Stomach (tissue), 9 donors: ENCODE results near the gene NUBP1. TPM values are rescaled to one million over a fixed set of nuclear protein-coding genes. Genes with fewer than 3 reads are reported as not detected.
A peak's percentile ranks its signal among the peaks of the same experiment; 100 is the strongest.
"Not testable (repeated sequence)": the region's sequence is repeated elsewhere in the genome, so short reads cannot be mapped to it uniquely, and the experiment has no call there.

Experiments used
- DNase-seq, 2 donors: peaks; one replicate each; pipeline versions ENCODE4 v3.0.0 to v3.0.0-alpha.2; 2013 to 2019
- H3K27ac ChIP-seq, 5 donors: fragments of 200-600 bp in 4 of 5; sonication (generic) in 4 of 5; one replicate each; pipeline ENCODE4 v1.5.1; 2013 to 2019; ENCODE audit warnings: mild to moderate bottlenecking in 1 of 5, moderate library complexity in 1 of 5
- H3K27me3 ChIP-seq, 3 donors: fragments of 200-600 bp; sonication (generic); one replicate each; pipeline ENCODE4 v1.5.1; 2017 to 2019; ENCODE audit warnings: mixed run types in 1 of 3
- H3K36me3 ChIP-seq, 4 donors: fragments of 200-600 bp; sonication (generic); 1 replicate in 3 of 4; 2 replicates in 1 of 4; pipeline ENCODE4 v1.5.1; 2016 to 2019
- H3K4me1 ChIP-seq, 4 donors: fragments of 200-600 bp; sonication (generic); one replicate each; pipeline ENCODE4 v1.5.1; 2016 to 2019
- H3K4me3 ChIP-seq, 4 donors: fragments of 200-600 bp; sonication (generic) in 3 of 4; one replicate each; pipeline ENCODE4 v1.5.1; 2016 to 2019; ENCODE audit warnings: mild to moderate bottlenecking in 1 of 4
- H3K9me3 ChIP-seq, 4 donors: fragments of 200-600 bp; sonication (generic); one replicate each; pipeline ENCODE4 v1.5.1; 2016 to 2019
- EP300 ChIP-seq: sonication (generic); formaldehyde crosslinking; IDR thresholded peaks from one replicate; pipeline ENCODE4 v1.6.1; 2017; ENCODE audit warnings: antibody characterized with exemption
- POLR2A ChIP-seq, 4 donors: fragments of 450-650 bp; IDR thresholded peaks; one replicate each; pipeline ENCODE4 v1.6.1; 2016; ENCODE audit warnings: antibody characterized with exemption in 4 of 4, control low read depth in 2 of 4, mild to moderate bottlenecking in 1 of 4, moderate library complexity in 1 of 4
- POLR2AphosphoS5 ChIP-seq, 3 donors: sonication (generic); formaldehyde crosslinking; IDR thresholded peaks; one replicate each; pipeline ENCODE4 v1.6.1; 2016; ENCODE audit warnings: antibody characterized with exemption in 3 of 3
- WGBS, 5 donors: extraction: QIAGEN DNeasy Blood & Tissue Kit in 3 of 5; methylation state at CpG; one replicate each; pipeline versions ENCODE4 v1.1.5 to v1.1.7; 2013 to 2018; 5-methylcytosine and 5-hydroxymethylcytosine counted together
- intact Hi-C: fragments of 100-400 bp; cut with DNase I; formaldehyde crosslinking; loops from one replicate; pipeline ENCODE4 v1.15.1; 2023; ENCODE audit warnings: low total_unique reads
- polyA plus RNA-seq, 3 donors: library from polyadenylated mRNA; stranded (reverse); fragments of 200-250 nt; gene quantifications; one replicate each; pipeline ENCODE4 v1.2.3, GENCODE V29; 2013
- total RNA-seq, 5 donors: library from RNA; depleted of rRNA; stranded (reverse); fragments of >200 nt; gene quantifications; one replicate each; pipeline versions ENCODE4 v1.1.0 to v1.2.3, GENCODE V29; 2014 to 2016
- TF ChIP-seq, protein P1 (sequence below), 7 experiments: fragments of 450-650 bp in 4 of 7; fragments of 200-600 bp in 3 of 7; sonication (generic) in 3 of 7; IDR thresholded peaks; one replicate each; pipeline ENCODE4 v1.5.1; 2016 to 2019; ENCODE audit warnings: antibody characterized with exemption in 7 of 7, control low read depth in 2 of 7, mild to moderate bottlenecking in 1 of 7
- donor health status: healthy with polysubstance abuse.
- donor health status: Bipolar disorder and iron deficiency.
- donor health status: healthy.

NUBP1 gene
- total and polyA plus RNA-seq, 8 donors = 2.2 to 239 (median 39.0) TPM

DNA sequence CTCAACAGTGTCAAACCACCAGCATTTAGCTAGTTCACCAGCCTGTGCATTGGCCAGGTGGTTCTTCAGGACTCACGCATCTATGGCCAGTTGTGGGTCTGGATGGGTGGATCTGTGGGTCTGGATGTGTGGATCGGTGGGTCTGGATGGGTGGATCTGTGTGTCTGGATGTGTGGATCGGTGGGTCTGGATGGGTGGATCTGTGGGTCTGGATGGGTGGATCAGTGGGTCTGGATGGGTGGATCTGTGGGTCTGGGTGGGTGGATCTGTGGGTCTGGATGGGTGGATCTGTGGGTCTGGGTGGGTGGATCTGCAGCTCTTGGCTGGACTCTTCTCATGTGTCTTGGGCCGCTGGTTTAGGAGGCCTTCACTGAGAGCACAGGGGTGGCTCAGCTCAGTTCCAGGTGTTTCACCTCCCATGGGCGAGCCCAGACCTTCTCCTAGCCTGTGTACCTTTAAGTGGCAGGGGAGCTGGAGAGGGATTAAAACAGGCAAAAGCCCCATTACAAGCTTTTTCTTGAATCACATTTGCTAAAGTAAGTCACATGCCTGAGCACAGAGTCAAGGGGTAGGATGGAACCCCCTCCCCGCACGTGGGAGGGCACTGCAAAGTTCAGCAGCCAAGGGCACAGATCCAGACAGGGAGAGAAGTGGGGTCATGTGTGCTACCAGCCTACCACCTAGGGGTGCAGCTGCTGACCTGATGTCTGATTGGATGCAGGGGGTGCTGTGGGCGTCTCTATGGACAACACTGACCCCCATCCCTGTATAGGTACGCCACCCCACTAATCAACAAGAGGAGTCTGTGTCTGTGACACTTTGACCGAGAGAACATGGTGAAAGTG lies 3.4 kb upstream of the NUBP1 start:
- no peaks in the 10 kb centered on the region for H3K9me3 ChIP-seq
- DNase-seq = peak in 1 of 2 donors; percentile 24
- H3K27me3 ChIP-seq = no peaks in the 10 kb centered on the region
- H3K27ac ChIP-seq = no peak overlapping the region
- 89 to 90% (median 89%) methylated on average over 10 of the region's 10 CpGs for whole genome bisulfite sequencing, 5 donors
- intact Hi-C loops = no loop called here
- peaks cover 18 to 51% (median 40%) of the 10 kb centered on the region in 4 donors for H3K4me1 ChIP-seq
- no peak overlapping the region for H3K4me3 ChIP-seq
- no peaks in the 10 kb centered on the region for H3K36me3 ChIP-seq
- no peak for TF ChIP-seq EP300
- no peak for TF ChIP-seq POLR2A (IDR thresholded peaks at IDR 0.05)
- no peak for TF ChIP-seq POLR2AphosphoS5 (IDR thresholded peaks at IDR 0.05)
- TF ChIP-seq, protein P1, sequence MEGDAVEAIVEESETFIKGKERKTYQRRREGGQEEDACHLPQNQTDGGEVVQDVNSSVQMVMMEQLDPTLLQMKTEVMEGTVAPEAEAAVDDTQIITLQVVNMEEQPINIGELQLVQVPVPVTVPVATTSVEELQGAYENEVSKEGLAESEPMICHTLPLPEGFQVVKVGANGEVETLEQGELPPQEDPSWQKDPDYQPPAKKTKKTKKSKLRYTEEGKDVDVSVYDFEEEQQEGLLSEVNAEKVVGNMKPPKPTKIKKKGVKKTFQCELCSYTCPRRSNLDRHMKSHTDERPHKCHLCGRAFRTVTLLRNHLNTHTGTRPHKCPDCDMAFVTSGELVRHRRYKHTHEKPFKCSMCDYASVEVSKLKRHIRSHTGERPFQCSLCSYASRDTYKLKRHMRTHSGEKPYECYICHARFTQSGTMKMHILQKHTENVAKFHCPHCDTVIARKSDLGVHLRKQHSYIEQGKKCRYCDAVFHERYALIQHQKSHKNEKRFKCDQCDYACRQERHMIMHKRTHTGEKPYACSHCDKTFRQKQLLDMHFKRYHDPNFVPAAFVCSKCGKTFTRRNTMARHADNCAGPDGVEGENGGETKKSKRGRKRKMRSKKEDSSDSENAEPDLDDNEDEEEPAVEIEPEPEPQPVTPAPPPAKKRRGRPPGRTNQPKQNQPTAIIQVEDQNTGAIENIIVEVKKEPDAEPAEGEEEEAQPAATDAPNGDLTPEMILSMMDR (IDR thresholded peaks at IDR 0.05) = no peak

DNA sequence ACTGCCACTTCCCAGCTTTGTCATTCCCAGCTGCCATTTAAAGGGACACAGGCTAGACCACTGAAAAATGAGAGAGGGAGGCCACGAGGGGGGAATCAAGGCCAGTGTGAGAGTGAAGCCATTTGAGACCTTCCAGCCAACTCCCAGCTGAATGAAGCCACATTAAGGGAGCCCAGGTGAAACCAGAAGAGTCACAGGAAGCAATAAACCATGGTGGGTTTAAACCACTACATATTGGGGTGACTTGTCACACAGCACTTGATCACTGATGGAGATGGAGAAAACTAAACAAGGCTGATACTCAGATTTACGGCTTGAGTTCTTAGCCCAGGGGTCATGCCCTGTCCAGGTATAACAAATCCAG lies 2.8 kb upstream of the NUBP1 start:
- no peaks in the 10 kb centered on the region for H3K9me3 ChIP-seq
- peak in 1 of 2 donors; percentile 2 for DNase-seq
- no peaks in the 10 kb centered on the region for H3K36me3 ChIP-seq
- H3K4me1 ChIP-seq = peaks cover 18 to 57% (median 43%) of the 10 kb centered on the region in 4 donors
- TF ChIP-seq, protein P1 (IDR thresholded peaks at IDR 0.05) = no peak
- TF ChIP-seq POLR2A (IDR thresholded peaks at IDR 0.05) = no peak
- TF ChIP-seq POLR2AphosphoS5 (IDR thresholded peaks at IDR 0.05) = no peak
- TF ChIP-seq EP300 = no peak
- intact Hi-C loops = no loop called here
- no peak overlapping the region for H3K4me3 ChIP-seq
- no peak overlapping the region for H3K27ac ChIP-seq
- 76 to 89% (median 83%) methylated on average over 2 of the region's 2 CpGs for WGBS, 5 donors
- no peaks in the 10 kb centered on the region for H3K27me3 ChIP-seq

DNA sequence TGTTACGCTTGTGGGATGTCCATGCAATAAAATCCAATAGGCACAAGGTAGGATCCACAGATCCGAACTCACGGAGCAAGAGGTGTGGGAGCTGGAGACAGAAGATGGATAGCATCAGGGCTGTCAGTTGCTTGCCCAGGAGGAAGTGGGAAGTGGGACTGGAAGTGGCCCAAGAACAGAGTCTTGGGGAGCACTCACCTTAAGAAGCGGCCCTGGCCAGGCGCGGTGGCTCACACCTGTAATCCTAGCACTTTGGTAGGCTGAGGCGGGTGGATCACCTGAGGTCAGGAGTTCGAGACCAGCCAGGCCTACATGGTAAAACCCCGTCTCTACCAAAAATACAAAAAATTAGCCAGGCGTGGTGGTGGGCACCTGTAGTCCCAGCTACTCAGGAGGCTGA lies 2.4 kb upstream of the NUBP1 start:
- WGBS, 5 donors = 93 to 97% (median 95%) methylated on average over 10 of the region's 10 CpGs
- intact Hi-C loops, H3K27ac ChIP-seq: not testable (repeated sequence)

DNA sequence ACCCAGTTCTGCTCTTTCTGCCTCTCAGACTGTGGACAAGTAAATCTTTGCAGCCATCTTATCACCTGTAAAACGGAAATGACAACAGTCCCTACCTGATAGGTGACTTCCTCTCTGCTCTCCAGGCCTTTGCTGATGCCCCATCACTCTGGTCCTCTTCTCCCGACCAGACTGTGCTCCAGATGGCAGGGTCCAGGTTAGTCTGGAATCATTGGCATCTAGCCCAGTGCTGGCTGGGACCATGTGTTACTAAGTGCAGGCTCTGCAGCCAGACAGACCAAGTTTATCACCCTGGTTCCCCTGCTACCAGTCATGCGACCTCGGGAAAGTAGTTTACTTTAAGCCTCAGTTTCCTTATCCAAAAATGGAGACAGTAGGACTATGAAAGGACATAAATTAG lies 1.8 kb upstream of the NUBP1 start:
- Histone ChIP-seq H3K9me3 (no peaks in the 10 kb centered on the region), H3K4me1 (peaks cover 18 to 62% (median 45%) of the 10 kb centered on the region in 4 donors), H3K27me3 (no peaks in the 10 kb centered on the region), H3K36me3 (peaks cover 0 to 6% (median 2%) of the 10 kb centered on the region in 4 donors), H3K27ac (peak overlapping the region in 2 of 5 donors; percentile 31 to 61), H3K4me3 (no peak overlapping the region)
- TF ChIP-seq POLR2AphosphoS5 (IDR thresholded peaks at IDR 0.05) (no peak), POLR2A (IDR thresholded peaks at IDR 0.05) (no peak), EP300 (no peak)
- TF ChIP-seq, protein P1 (IDR thresholded peaks at IDR 0.05) = no peak
- 27 to 37% (median 29%) methylated on average over 4 of the region's 4 CpGs for WGBS, 5 donors
- DNase-seq = peak; percentile 61 to 64
- intact Hi-C loops = no loop called here

More for the DNA sequence above, 2.4 kb upstream of the NUBP1 start:
- not testable (repeated sequence) for H3K4me3 ChIP-seq, H3K9me3 ChIP-seq, H3K27me3 ChIP-seq, H3K36me3 ChIP-seq
- DNase-seq = peak in 1 of 2 donors; percentile 11
- H3K4me1 ChIP-seq = peaks cover 18 to 61% (median 45%) of the 10 kb centered on the region in 4 donors

DNA sequence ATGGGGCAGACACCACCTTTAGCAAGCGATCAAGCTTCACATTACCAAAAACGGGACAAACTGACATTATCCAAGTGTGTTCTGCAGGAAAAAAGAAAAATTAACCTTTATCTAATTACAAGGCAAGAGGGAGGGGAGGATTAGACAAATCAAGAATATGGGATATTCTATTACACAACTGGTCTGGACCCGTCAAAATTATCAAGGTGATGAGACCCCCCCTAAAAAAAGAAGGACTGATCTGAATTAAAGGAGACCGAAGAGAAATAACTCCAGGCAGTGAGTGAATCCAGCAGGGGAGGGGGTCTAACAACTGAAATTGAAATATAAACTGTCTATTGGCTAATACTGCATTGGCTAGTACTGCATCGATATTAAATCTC lies 424 bp upstream of the NUBP1 start:
- H3K4me3 ChIP-seq = peak overlapping the region; percentile 45 to 62 (median 52)
- intact Hi-C loops = no loop called here
- H3K9me3 ChIP-seq = no peaks in the 10 kb centered on the region
- no peaks in the 10 kb centered on the region for H3K27me3 ChIP-seq
- no peak for DNase-seq
- peak overlapping the region in 4 of 5 donors; percentile 94 to 98 (median 97) for H3K27ac ChIP-seq
- H3K36me3 ChIP-seq = peaks cover 12 to 19% (median 16%) of the 10 kb centered on the region in 4 donors
- peaks cover 18 to 50% (median 33%) of the 10 kb centered on the region in 4 donors for H3K4me1 ChIP-seq
- TF ChIP-seq EP300 (no peak), POLR2A (IDR thresholded peaks at IDR 0.05) (no peak), POLR2AphosphoS5 (IDR thresholded peaks at IDR 0.05) (no peak)
- TF ChIP-seq, protein P1 (IDR thresholded peaks at IDR 0.05) = no peak
- WGBS, 5 donors = 30 to 35% (median 32%) methylated on average over 5 of the region's 5 CpGs
